GM12875 (cell line): Measurements from ENCODE around the gene APBA1.

Source experiments
- H3K4me3 ChIP-seq: one replicate; pipeline ENCODE4 v1.5.1; 2011; ENCODE audit warnings: low read depth, low read length, control low read depth
- CTCF ChIP-seq: IDR thresholded peaks from 2 replicates; pipeline ENCODE4 v1.5.1; 2011; ENCODE audit warnings: low read depth, mild to moderate bottlenecking, control low read depth, inconsistent platforms, low read length, moderate library complexity, borderline replicate concordance; ENCODE audit not compliant: insufficient read depth

The APBA1 gene

GRCh38 chr9:69396759-69397158 lies 275.4 kb downstream of the APBA1 start:
- H3K4me3 ChIP-seq = no peak overlapping the region
- TF ChIP-seq CTCF = no peak

- TF ChIP-seq CTCF = no peak
- no peak overlapping the region for H3K4me3 ChIP-seq
These were observed 276.5 kb downstream of the APBA1 start for GRCh38 chr9:69395718-69396117.

GRCh38 chr9:69393425-69393824 lies 278.7 kb downstream of the APBA1 start:
- no peak overlapping the region for H3K4me3 ChIP-seq
- no peak for TF ChIP-seq CTCF

GRCh38 chr9:69392826-69393225 lies 279.3 kb downstream of the APBA1 start:
- no peak overlapping the region for H3K4me3 ChIP-seq
- TF ChIP-seq CTCF = no peak

- H3K4me3 ChIP-seq = no peak overlapping the region
- TF ChIP-seq CTCF = no peak
These were observed 280.2 kb downstream of the APBA1 start for GRCh38 chr9:69391946-69392345.

GRCh38 chr9:69391487-69391886 lies 280.7 kb downstream of the APBA1 start:
- no peak overlapping the region for H3K4me3 ChIP-seq

More at GRCh38 chr9:69391487-69391886, 280.7 kb downstream of the APBA1 start:
- TF ChIP-seq CTCF = no peak
